ELF-1 (cell line): ENCODE measurements around the gene SYCE1.

Experiments
- DNase-seq: peaks from one replicate; pipeline ENCODE4 v3.0.0-alpha.2; 2016; ENCODE audit warnings: low read depth, low spot score

Gene SYCE1

GRCh38 chr10:133511907-133512528, 53.4 kb downstream of the SYCE1 start:
- DNase-seq: no peak

- no peak for DNase-seq
Measured at GRCh38 chr10:133511408-133511807, 54.0 kb downstream of the SYCE1 start.

GRCh38 chr10:133509700-133510099, 55.7 kb downstream of the SYCE1 start:
- DNase-seq: no peak
